GM12873 (cell line): ENCODE results near the gene CNN3.

Source experiments
- CTCF ChIP-seq: IDR thresholded peaks from 2 replicates; pipeline ENCODE4 v1.5.1; 2012; ENCODE audit warnings: low read depth, mild to moderate bottlenecking, moderate library complexity, low read length, control low read depth; ENCODE audit not compliant: insufficient read depth; ENCODE audit errors: missing control alignments

Gene CNN3

DNA sequence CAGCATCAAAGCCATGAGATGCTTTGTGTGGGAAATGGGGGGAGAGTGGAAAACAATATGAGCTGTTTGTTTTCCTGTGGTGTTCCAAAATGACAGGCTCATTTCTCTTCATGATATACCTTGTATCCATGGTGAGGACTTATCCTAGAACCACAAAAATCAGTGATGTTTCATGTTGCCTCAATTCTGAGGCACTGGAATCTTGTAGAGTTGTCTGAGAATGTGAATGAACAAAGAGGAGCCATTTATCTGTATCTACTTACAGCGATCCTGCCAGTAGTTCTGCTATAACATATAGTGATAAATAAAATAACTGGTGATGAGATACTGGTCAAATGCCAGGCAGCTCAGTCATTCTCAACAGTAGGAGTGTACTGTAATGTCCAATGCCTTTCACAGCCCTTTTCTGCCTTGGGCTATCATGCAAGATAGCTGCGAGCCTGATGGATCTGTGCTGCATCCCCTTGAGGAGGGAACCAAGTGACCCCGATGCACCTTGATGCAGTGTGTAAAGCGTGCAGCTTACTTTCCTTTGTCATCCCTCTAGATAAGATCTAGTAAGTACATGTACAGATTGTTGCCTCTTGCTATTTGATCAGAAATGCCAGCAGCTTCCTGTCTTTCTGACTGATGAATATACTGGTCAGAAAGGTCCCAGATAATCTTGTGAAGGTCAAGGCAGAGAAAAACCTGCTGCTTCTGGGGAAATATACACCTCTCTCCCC, 54.0 kb downstream of the CNN3 start:
- TF ChIP-seq CTCF = no peak

GRCh38 chr1:94871031-94871430, 55.9 kb downstream of the CNN3 start:
- TF ChIP-seq CTCF = no peak

DNA sequence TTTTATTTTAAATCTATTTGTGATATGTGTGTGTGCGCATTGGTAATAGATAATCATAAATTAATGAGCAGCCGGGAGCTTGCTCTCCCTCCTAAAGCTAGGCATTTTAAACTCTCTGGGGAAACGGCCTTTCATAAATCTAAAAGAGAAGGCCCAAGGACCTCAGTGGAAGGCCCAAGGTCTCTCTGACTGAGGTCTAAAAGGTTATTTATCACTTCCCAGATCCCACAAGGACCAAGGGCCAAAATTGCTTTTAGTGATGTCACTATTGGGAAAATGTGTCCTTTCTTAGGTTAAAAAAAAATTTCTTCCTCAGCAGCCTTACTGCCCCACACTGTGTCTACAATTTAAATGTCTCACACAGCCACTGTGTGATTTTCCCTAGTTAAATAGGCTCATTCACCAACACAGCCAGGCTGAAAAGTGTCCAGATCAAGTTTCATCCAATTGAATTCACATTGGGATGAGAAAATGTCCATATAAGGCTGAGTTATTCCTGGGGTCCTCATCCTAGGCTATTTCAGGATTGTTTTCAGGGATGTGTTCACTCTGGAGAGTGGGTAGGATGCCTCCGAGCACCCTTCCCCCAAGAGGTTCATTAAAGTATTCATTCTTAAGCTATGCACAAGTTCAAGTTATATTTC, 60.6 kb downstream of the CNN3 start:
- no peak for TF ChIP-seq CTCF

DNA sequence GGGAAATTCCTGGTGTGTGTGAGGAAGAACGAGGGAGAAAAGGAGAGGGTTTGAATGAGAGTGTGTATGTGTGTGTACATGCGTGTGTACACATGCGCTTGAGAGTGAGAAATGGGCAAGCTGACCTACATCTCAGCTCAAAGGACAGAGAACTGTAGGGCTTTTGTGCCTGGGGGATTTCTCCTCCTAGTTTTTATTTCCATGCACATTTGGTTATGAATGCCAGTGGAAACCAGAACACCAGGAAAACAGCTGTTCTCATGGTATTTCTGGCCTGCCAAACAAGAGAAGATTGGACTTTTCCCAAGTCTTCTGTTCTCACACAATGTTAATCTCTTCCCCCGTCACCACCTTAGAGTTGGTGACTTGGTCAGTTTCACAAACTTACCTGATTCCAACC, 61.5 kb downstream of the CNN3 start:
- TF ChIP-seq CTCF = no peak

GRCh38 chr1:94864821-94865220, 62.1 kb downstream of the CNN3 start:
- TF ChIP-seq CTCF = no peak

- no peak for TF ChIP-seq CTCF
Measured at GRCh38 chr1:94863919-94864318, 63.0 kb downstream of the CNN3 start.

GRCh38 chr1:94863297-94863911, 63.5 kb downstream of the CNN3 start:
- no peak for TF ChIP-seq CTCF
